Subcutaneous adipose tissue (tissue), 4 donors: ENCODE measurements around the gene EXOC4. TPM values are rescaled to one million over a fixed set of nuclear protein-coding genes. Genes with fewer than 3 reads are reported as not detected.

Experiments
- total RNA-seq, 4 donors: library from RNA; depleted of rRNA; stranded (reverse); fragments of >200 nt; gene quantifications; one replicate each; pipeline ENCODE4 v1.1.0, GENCODE V29; 2016
- TF ChIP-seq, protein P1 (sequence below): fragments of 450-650 bp; IDR thresholded peaks from one replicate; pipeline ENCODE4 v1.5.1; 2016; ENCODE audit warnings: low read depth, mild to moderate bottlenecking, control low read depth, antibody characterized with exemption, moderate library complexity

The EXOC4 gene
- total RNA-seq, 4 donors from 2014 or later, result 62.9 to 84.3 (median 77.3) TPM

DNA sequence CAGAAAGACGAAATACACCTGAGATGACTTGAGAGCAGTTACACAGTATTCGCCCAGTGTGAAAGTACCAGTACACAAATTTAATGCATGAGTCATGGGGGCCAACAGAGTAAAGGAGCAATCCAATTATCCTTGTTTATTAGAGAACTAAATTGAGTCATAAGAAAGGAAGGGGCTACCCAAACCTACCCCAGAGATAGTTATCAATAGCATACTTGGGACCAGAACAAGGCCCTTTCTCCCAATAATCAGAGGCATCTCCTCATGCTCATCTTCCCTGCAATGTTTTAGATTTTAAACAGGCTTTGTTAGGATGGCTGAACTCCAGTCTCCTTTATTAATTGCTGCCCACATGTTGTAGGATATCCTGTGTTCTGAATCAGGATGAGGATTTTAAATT, 634.6 kb downstream of the EXOC4 start:
- TF ChIP-seq, protein P1, sequence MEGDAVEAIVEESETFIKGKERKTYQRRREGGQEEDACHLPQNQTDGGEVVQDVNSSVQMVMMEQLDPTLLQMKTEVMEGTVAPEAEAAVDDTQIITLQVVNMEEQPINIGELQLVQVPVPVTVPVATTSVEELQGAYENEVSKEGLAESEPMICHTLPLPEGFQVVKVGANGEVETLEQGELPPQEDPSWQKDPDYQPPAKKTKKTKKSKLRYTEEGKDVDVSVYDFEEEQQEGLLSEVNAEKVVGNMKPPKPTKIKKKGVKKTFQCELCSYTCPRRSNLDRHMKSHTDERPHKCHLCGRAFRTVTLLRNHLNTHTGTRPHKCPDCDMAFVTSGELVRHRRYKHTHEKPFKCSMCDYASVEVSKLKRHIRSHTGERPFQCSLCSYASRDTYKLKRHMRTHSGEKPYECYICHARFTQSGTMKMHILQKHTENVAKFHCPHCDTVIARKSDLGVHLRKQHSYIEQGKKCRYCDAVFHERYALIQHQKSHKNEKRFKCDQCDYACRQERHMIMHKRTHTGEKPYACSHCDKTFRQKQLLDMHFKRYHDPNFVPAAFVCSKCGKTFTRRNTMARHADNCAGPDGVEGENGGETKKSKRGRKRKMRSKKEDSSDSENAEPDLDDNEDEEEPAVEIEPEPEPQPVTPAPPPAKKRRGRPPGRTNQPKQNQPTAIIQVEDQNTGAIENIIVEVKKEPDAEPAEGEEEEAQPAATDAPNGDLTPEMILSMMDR, result no peak

DNA sequence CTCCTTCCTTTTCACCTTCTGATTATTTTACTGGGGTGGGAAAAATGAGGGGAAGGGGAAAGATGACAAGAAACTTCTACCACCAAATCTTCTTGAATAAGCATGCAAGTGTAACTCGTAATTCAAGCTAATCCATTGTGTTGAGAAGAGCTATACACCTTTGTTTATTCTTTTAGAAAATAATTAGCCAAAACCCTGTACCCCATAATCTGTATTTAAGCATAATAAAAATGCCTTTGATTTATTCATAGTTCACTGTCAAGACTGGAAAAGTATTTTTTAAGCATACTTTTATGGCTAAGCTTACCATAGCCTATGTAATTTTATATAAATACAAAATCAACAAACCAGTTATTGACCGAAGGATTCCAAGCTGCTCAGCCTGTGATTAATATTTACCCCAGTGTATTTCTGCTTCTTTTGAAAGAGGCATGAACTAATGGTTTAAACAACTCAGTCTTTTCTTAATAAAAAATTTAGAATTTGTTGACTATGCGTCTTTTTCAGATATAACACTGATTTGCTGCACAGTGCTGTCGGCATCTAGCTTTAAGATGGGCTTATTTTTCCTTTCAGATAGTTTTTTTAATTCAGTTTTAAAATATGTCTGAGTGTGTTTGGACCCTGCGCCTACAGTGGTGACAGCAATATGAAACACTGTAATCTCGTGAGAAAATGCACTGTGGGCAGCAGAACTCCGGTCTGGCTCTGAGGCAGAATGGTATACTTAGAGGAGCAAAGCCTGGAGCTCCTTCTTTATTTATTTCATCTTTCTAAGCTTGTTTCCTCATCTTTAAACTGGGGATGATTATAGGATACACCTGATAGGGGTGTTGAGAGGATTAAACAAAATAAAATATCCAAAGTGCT, 635.4 kb downstream of the EXOC4 start:
- TF ChIP-seq, protein P1, result no peak

DNA sequence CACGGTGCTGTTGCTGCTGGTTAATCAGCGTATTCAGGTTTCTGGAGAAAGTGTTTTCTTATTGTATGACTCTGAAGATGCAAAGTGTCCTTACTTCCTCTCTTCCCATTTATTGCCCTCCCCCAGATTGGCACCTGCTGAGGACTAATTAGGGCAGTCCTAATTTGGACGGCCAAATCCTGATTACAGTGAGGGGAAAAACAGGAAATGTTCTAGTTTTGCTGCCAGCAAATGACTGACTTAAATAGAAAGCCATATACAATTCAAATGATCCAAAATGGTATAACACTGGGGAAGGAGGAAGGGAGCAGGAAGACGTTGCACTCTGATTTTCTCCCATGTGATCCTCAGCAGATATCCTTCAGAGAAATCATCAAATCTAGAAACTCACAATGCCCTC, 651.9 kb downstream of the EXOC4 start:
- TF ChIP-seq, protein P1, result no peak

DNA sequence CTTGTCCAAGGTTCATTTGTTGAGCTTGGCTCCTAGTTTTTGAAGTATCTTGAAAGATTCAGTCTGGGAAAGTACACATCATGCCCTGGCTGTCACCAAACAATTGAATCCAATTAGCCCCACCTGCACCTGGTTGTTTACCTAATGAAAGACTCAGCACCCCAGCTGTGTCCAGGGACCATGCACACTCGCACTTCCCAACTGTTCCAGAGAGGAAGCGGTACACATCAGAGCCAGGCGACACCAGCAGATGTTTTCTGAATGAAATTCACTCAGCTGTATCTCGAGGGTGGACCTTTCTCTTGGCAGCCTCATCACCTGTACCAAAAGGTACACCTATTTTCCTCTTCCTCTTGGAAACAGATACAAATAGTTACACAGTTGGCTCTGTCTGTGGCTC, 657.9 kb downstream of the EXOC4 start:
- TF ChIP-seq, protein P1, result no peak

DNA sequence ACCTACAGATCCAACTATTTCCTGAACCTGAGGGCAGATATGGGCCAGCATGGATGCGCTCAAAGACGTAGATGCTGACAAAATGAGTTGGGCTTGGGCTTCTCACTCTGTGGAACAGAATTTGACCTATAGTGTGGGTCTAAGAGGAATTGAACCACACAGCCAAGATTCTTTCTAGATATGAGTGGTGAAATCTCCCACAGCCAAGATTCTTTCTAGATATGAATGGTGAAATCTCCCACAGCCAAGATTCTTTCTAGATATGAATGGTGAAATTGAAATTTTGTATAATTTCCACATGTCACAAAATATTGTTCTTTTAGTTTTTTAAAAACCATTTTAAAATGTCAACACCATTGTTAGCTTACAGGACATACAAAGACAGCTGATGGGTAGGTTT, 658.8 kb downstream of the EXOC4 start:
- TF ChIP-seq, protein P1, result no peak

DNA sequence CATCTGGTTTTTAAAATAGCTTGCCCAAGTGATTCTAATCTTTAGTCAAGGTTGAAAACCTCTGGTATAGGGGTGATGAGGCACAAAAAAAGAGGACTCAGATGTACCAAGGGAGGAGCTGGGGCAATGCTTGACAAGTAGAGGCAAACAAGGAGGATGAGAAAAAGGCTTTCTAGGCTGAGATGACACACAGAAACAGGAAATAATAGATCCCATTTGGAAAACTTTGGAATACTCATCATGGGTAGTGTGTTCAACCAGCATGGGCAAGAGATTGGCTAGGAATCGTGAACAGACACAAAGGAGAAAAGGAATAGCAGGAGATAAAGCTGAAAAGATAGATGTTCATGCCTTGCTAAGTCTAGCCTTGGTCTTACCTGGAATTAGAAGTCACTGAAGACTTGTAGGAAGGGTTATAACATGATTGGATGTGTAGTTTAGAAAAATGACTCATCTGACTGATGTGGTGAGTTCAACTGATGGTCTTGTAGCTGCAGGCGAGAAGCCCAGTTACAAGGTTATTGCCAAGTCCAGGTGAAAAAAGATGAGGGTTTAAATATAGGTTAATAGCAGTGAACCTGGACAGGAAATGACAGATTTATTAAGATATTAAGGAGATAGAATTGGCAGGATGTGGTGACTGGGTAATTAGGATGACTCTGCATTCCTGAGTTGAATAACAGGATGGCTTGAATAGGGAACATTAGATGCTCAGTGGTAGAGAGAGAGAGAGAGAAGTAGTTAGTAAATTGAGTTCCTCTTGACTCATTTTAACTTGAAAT, 660.2 kb downstream of the EXOC4 start:
- TF ChIP-seq, protein P1, result no peak

DNA sequence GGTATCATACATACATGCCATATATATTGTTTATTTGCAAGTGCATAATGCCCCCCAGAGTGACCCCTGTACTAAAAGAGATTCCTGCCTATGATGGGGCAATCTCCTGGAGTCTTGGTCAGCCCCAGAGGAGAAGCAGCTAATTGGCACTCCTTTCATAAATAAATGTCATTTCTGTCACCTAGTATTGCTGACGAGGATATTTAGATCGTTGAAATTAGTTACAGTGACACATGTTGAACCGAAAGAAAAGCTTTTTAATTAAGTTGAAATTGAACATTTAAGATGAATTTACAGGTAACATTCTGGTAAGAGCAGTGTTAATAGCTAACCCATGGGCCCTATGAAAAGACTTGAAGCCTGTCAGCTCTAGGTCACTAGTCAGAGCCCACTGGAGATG, 663.7 kb downstream of the EXOC4 start:
- TF ChIP-seq, protein P1, result no peak
